Adrenal gland (tissue), 5 donors: ENCODE measurements around the gene MAML2.

ENCODE experiments used
- CTCF ChIP-seq, 6 experiments: fragments of 450-650 bp in 4 of 6; fragments of 200-600 bp in 2 of 6; sonication (generic) in 1 of 6; IDR thresholded peaks; 1 replicate in 5 of 6; 2 replicates in 1 of 6; pipeline versions ENCODE4 v1.5.1 to v1.8.0; 2016 to 2021; ENCODE audit warnings: antibody characterized with exemption in 6 of 6, mild to moderate bottlenecking in 2 of 6, moderate library complexity in 1 of 6
- POLR2A ChIP-seq, 2 donors: fragments of 450-650 bp; IDR thresholded peaks; one replicate each; pipeline ENCODE4 v1.6.1; 2017; ENCODE audit warnings: antibody characterized with exemption in 2 of 2, mild to moderate bottlenecking in 2 of 2, moderate library complexity in 1 of 2
- donor health status: DM: no; HTN: no; CAD: no.

- TF ChIP-seq CTCF (IDR thresholded peaks at IDR 0.05) (no peak), POLR2A (IDR thresholded peaks at IDR 0.05) (no peak)
Observed at GRCh38 chr11:96126917-96127595, 215.9 kb downstream of the MAML2 start.
